ENCODE measurements around the gene HDHD2. TPM values are rescaled to one million over a fixed set of nuclear protein-coding genes. Genes with fewer than 3 reads are reported as not detected.

Gene HDHD2
- total and polyA plus RNA-seq, 4 donors, result 17.0 to 23.0 (median 18.5) TPM

DNA sequence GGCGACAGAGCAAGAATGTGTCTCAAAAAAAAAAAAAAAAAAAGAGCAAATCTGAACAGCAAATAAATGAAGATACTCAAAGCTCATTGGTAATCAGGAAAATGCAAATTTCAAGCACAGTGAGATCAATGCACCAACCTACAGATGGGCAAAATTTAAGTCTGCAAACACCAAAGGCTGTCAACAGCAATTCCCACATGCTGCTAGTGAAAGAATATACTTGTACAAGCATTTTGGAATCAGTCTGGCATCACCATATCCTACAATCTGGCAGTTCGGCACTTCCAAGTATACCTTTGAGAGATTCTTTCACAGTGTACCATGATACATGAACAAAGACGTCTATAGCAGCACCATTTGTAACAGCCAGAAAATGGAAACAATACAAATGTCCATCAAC lies 4.1 kb downstream of the HDHD2 start (continued):
- TF ChIP-seq ATF3 (IDR thresholded peaks at IDR 0.05) (no peak), FOXA2 (IDR thresholded peaks at IDR 0.05) (no peak), RXRA (IDR thresholded peaks at IDR 0.05) (no peak), EGR1 (IDR thresholded peaks at IDR 0.05; ENCODE audit: low read depth in 2 of 2) (no peak), FOXA1 (IDR thresholded peaks at IDR 0.05) (no peak), SP1 (IDR thresholded peaks at IDR 0.05) (no peak)
- TF ChIP-seq, protein P1, sequence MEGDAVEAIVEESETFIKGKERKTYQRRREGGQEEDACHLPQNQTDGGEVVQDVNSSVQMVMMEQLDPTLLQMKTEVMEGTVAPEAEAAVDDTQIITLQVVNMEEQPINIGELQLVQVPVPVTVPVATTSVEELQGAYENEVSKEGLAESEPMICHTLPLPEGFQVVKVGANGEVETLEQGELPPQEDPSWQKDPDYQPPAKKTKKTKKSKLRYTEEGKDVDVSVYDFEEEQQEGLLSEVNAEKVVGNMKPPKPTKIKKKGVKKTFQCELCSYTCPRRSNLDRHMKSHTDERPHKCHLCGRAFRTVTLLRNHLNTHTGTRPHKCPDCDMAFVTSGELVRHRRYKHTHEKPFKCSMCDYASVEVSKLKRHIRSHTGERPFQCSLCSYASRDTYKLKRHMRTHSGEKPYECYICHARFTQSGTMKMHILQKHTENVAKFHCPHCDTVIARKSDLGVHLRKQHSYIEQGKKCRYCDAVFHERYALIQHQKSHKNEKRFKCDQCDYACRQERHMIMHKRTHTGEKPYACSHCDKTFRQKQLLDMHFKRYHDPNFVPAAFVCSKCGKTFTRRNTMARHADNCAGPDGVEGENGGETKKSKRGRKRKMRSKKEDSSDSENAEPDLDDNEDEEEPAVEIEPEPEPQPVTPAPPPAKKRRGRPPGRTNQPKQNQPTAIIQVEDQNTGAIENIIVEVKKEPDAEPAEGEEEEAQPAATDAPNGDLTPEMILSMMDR (IDR thresholded peaks at IDR 0.05; ENCODE audit: low read depth, low read length, missing input control), result no peak

- TF ChIP-seq HNF4G (IDR thresholded peaks at IDR 0.05), result no peak
- no peak for TF ChIP-seq JUND (IDR thresholded peaks at IDR 0.05)
- TF ChIP-seq RXRA (IDR thresholded peaks at IDR 0.05), result no peak
- TF ChIP-seq, protein P1 (IDR thresholded peaks at IDR 0.05; ENCODE audit: low read depth, low read length, missing input control), result no peak
- TF ChIP-seq, protein P2, sequence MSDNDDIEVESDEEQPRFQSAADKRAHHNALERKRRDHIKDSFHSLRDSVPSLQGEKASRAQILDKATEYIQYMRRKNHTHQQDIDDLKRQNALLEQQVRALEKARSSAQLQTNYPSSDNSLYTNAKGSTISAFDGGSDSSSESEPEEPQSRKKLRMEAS (IDR thresholded peaks at IDR 0.05), result no peak
- no peak for TF ChIP-seq HNF4A (conservative IDR thresholded peaks at IDR 0.05)
- no peak for TF ChIP-seq ATF3 (IDR thresholded peaks at IDR 0.05)
- TF ChIP-seq FOXA1 (IDR thresholded peaks at IDR 0.05), result no peak
- TF ChIP-seq NR2F2 (IDR thresholded peaks at IDR 0.05), result no peak
- TF ChIP-seq YY1 (IDR thresholded peaks at IDR 0.05), result no peak
- TF ChIP-seq FOXA2 (IDR thresholded peaks at IDR 0.05), result no peak
- Histone ChIP-seq H3K4me1 (ENCODE audit: control insufficient read depth in 4 of 4, insufficient read depth in 4 of 4, low read length in 3 of 4) (peaks cover 0 to 3% (median under 1%) of the 10 kb centered on the region in 4 donors), H3K9me3 (ENCODE audit: control insufficient read depth in 4 of 4, low read length in 3 of 4) (no peaks in the 10 kb centered on the region), H3K9ac (ENCODE audit: low read depth in 1 of 2, low read length in 2 of 2) (no peak overlapping the region), H3K4me3 (ENCODE audit: low read depth in 1 of 3, low read length in 3 of 3) (no peak overlapping the region), H3K27ac (ENCODE audit: low read depth in 1 of 2, low read length in 2 of 2) (no peak overlapping the region), H3K36me3 (ENCODE audit: control insufficient read depth in 4 of 4, insufficient read depth in 3 of 4, low read depth in 1 of 4, low read length in 3 of 4) (no peaks in the 10 kb centered on the region), H3K27me3 (ENCODE audit: control insufficient read depth in 4 of 4, insufficient read depth in 4 of 4, low read length in 3 of 4) (no peaks in the 10 kb centered on the region)
- DNase-seq (ENCODE audit: low spot score), result no peak
- WGBS, result 95% methylated on average over 4 of the region's 4 CpGs
Measured at GRCh38 chr18:47143899-47144485, 6.3 kb downstream of the HDHD2 start.

GRCh38 chr18:47143153-47143552 lies 7.1 kb downstream of the HDHD2 start:
- H3K9me3 ChIP-seq (ENCODE audit: control insufficient read depth in 4 of 4, low read length in 3 of 4), result no peaks in the 10 kb centered on the region
- WGBS, result 98% methylated on average over 5 of the region's 5 CpGs
- DNase-seq (ENCODE audit: low spot score), result no peak
- H3K4me1 ChIP-seq (ENCODE audit: control insufficient read depth in 4 of 4, insufficient read depth in 4 of 4, low read length in 3 of 4), result peaks cover 0 to 3% (median 0%) of the 10 kb centered on the region in 4 donors
- no peaks in the 10 kb centered on the region for H3K27me3 ChIP-seq (ENCODE audit: control insufficient read depth in 4 of 4, insufficient read depth in 4 of 4, low read length in 3 of 4)
- no peak overlapping the region for H3K4me3 ChIP-seq (ENCODE audit: low read depth in 1 of 3, low read length in 3 of 3)
- no peak overlapping the region for H3K27ac ChIP-seq (ENCODE audit: low read depth in 1 of 2, low read length in 2 of 2)
- no peaks in the 10 kb centered on the region for H3K36me3 ChIP-seq (ENCODE audit: control insufficient read depth in 4 of 4, insufficient read depth in 3 of 4, low read depth in 1 of 4, low read length in 3 of 4)
- H3K9ac ChIP-seq (ENCODE audit: low read depth in 1 of 2, low read length in 2 of 2), result no peak overlapping the region
- TF ChIP-seq RXRA (IDR thresholded peaks at IDR 0.05) (no peak), RAD21 (IDR thresholded peaks at IDR 0.05) (no peak), TAF1 (conservative IDR thresholded peaks at IDR 0.05) (no peak), REST (IDR thresholded peaks at IDR 0.05) (no peak), YY1 (IDR thresholded peaks at IDR 0.05) (no peak), HNF4A (conservative IDR thresholded peaks at IDR 0.05) (no peak), JUND (IDR thresholded peaks at IDR 0.05) (no peak)
- TF ChIP-seq, protein P2 (IDR thresholded peaks at IDR 0.05), result no peak
- TF ChIP-seq, protein P1 (IDR thresholded peaks at IDR 0.05; ENCODE audit: low read depth, low read length, missing input control), result no peak

Data from liver (tissue), 9 donors.